OCI-LY1 (cell line): Measurements from ENCODE around the gene TYW1B.
"Not testable (repeated sequence)": the region's sequence is repeated elsewhere in the genome, so short reads cannot be mapped to it uniquely, and the experiment has no call there.

Experiments
- H2AFZ ChIP-seq: fragments of 200-600 bp; sonication (generic), shearing (Covaris generic); 2 replicates; pipeline ENCODE4 v1.6.0; 2014; ENCODE audit warnings: antibody characterized with exemption, mild to moderate bottlenecking, low read length
- H3F3A ChIP-seq: fragments of 200-600 bp; sonication (generic), shearing (Covaris generic); 2 replicates; pipeline ENCODE4 v1.6.0; 2014; ENCODE audit warnings: mild to moderate bottlenecking, antibody characterized with exemption, low read length, moderate library complexity; ENCODE audit not compliant: insufficient read depth
- H3K27ac ChIP-seq: fragments of 200-600 bp; sonication (generic); 2 replicates; pipeline ENCODE4 v1.5.1; 2014; ENCODE audit warnings: low read length, mixed run types, mild to moderate bottlenecking, low read depth; ENCODE audit not compliant: poor library complexity, severe bottlenecking
- H3K27me3 ChIP-seq: fragments of 200-600 bp; sonication (generic); 2 replicates; pipeline ENCODE4 v1.6.0; 2014; ENCODE audit warnings: antibody characterized with exemption, mild to moderate bottlenecking, low read length, moderate library complexity; ENCODE audit not compliant: insufficient read depth
- H3K36me3 ChIP-seq: fragments of 200-600 bp; sonication (generic); 2 replicates; pipeline ENCODE4 v1.6.1; 2014; ENCODE audit warnings: mild to moderate bottlenecking, antibody characterized with exemption, low read length, moderate library complexity, mixed read lengths; ENCODE audit not compliant: insufficient read depth
- H3K4me1 ChIP-seq: fragments of 200-600 bp; sonication (generic); 2 replicates; pipeline ENCODE4 v1.5.1; 2014; ENCODE audit warnings: mild to moderate bottlenecking, low read length, moderate library complexity; ENCODE audit not compliant: insufficient read depth, severe bottlenecking
- H3K4me2 ChIP-seq: fragments of 200-600 bp; sonication (generic), shearing (Covaris generic); 2 replicates; pipeline ENCODE4 v1.6.1; 2014; ENCODE audit warnings: low read length
- H3K4me3 ChIP-seq: fragments of 200-600 bp; sonication (generic); 2 replicates; pipeline ENCODE4 v1.5.1; 2014; ENCODE audit warnings: low read length, low read depth, mild to moderate bottlenecking, mixed read lengths; ENCODE audit not compliant: poor library complexity, severe bottlenecking
- H3K79me2 ChIP-seq: fragments of 200-600 bp; shearing (Covaris generic); 2 replicates; pipeline ENCODE4 v1.6.1; 2016; ENCODE audit warnings: mixed run types, low read length, mixed read lengths; ENCODE audit not compliant: insufficient read depth
- H3K9ac ChIP-seq: fragments of 200-600 bp; sonication (generic), shearing (Covaris generic); 2 replicates; pipeline ENCODE4 v1.6.1; 2014; ENCODE audit warnings: mild to moderate bottlenecking, low read length, mixed read lengths
- H3K9me2 ChIP-seq: fragments of 200-600 bp; sonication (generic), shearing (Covaris generic); 2 replicates; pipeline ENCODE4 v1.6.1; 2014; ENCODE audit warnings: low read depth, mild to moderate bottlenecking, low read length, mixed read lengths
- H3K9me3 ChIP-seq: fragments of 200-600 bp; shearing (Covaris generic); 2 replicates; pipeline ENCODE4 v1.6.1; 2014; ENCODE audit warnings: low read length, mixed read lengths
- H4K20me1 ChIP-seq: fragments of 200-600 bp; sonication (generic), shearing (Covaris generic); 2 replicates; pipeline ENCODE4 v1.6.0; 2016; ENCODE audit warnings: mild to moderate bottlenecking, low read length; ENCODE audit not compliant: insufficient read depth
- CTCF ChIP-seq: fragments of 200-600 bp; sonication (generic), shearing (Covaris generic); IDR thresholded peaks from 2 replicates; pipeline ENCODE4 v1.5.1; 2017; ENCODE audit warnings: mild to moderate bottlenecking, antibody characterized with exemption, low read length, moderate library complexity, mixed read lengths
- EZH2 ChIP-seq: fragments of 200-600 bp; sonication (generic), shearing (Covaris generic); IDR thresholded peaks from 2 replicates; pipeline ENCODE4 v1.8.0; 2017; ENCODE audit warnings: borderline replicate concordance, mixed run types, mild to moderate bottlenecking, antibody characterized with exemption, low read length, moderate library complexity, mixed read lengths

The TYW1B gene

DNA sequence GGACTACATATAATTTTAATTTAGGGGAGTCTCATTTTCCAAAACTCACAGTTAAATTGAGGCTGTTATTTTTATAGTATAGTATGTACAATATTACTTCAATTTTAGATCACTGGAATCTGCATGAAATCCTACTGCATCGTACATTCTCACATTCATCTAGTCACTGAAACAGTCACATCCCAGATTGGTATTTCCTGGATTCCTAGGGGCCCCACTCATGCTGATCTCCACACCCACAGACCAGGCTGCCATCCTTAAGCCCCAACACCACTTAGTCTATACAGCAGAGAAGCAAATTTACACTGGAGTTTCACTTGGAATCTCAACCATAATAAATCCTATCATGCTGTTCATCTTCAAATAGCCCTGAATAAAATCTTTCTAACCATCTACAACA, 26.4 kb downstream of the TYW1B start:
- peaks cover 40% of the 10 kb centered on the region for H3K36me3 ChIP-seq
- H3K27ac ChIP-seq, H3K9ac ChIP-seq, H4K20me1 ChIP-seq, H3K79me2 ChIP-seq, H3K4me2 ChIP-seq, H3K9me2 ChIP-seq, H3K9me3 ChIP-seq, H3K4me3 ChIP-seq, H3F3A ChIP-seq, H3K27me3 ChIP-seq, H2AFZ ChIP-seq, H3K4me1 ChIP-seq: not testable (repeated sequence)

DNA sequence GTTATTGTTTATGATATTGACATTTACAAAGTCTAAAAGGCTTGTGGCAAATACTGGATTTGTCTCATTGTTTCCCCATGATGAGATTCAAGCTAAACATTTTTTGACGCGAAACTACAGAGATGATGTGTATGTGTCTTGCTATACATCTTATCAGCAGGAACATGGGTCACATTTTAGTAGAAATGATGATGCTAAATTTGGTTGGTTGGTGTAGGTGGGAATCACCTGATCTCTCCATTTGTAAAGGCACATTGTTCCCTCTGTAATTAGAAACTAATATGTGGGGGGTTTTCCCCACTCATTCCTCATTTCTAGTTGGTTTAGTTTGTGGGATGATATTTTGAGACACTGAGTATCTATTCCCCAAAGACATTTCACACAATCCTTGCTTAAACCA, 32.6 kb downstream of the TYW1B start:
- not testable (repeated sequence) for H3K27me3 ChIP-seq, H3K4me1 ChIP-seq, H4K20me1 ChIP-seq, H3K27ac ChIP-seq, H3K9me3 ChIP-seq, H3K9me2 ChIP-seq, H3K4me3 ChIP-seq, H3K9ac ChIP-seq, H3K79me2 ChIP-seq, H2AFZ ChIP-seq, H3F3A ChIP-seq, H3K4me2 ChIP-seq
- peaks cover 16% of the 10 kb centered on the region for H3K36me3 ChIP-seq

DNA sequence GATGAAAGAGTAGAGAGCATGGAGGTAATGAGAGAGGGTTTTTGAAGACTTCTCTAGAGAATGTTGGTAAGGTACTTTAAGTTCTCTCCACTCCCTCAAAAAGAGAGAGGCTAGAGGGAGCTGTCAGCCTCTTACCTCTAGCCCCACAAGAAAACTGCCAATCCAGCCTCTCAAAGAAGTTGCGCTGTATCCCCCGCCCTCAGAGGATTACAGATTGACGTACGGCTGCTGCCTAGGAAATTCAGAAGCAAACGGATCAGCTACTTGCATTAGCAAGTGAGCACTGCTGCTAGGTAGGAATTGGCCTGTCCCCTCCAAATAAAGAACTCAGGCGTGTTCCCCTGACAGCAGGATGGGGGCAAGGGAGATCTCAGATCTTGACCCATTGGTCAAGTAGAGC, 34.2 kb downstream of the TYW1B start:
- no peaks in the 10 kb centered on the region for H3K27me3 ChIP-seq
- H3K4me3 ChIP-seq = no peak overlapping the region
- TF ChIP-seq EZH2 (no peak), CTCF (no peak)
- H3K27ac ChIP-seq = no peak overlapping the region
- H3K36me3 ChIP-seq = peaks cover 14% of the 10 kb centered on the region
- H3K9me2 ChIP-seq = no peaks in the 10 kb centered on the region
- no peak overlapping the region for H3K4me2 ChIP-seq
- no peak overlapping the region for H2AFZ ChIP-seq
- H3K9me3 ChIP-seq = no peaks in the 10 kb centered on the region
- H3K9ac ChIP-seq = no peak overlapping the region
- no peaks in the 10 kb centered on the region for H3K79me2 ChIP-seq
- no peaks in the 10 kb centered on the region for H3K4me1 ChIP-seq
- H3F3A ChIP-seq = no peaks in the 10 kb centered on the region; the same call in 1 of the 2 replicates
- H4K20me1 ChIP-seq = no peaks in the 10 kb centered on the region

DNA sequence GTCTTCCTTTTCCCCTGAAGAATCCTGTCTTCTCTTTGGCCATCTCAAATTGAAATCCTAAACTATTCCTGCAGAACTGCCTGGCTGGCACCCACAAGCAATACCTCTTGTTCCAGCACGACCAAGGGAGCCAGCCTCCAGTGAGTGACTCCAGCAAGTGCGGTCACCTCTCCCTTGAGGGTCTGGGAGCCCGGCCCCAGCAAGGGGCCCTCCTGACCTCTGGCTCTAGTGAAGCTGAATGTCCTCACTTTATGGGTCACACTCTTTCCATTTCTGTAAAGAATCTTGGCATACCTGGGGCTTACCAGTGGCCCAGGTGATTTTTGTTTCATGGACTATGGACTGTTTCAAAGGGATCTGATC, 37.3 kb downstream of the TYW1B start:
- H3K79me2 ChIP-seq, H3K4me3 ChIP-seq, H3K36me3 ChIP-seq, H3K9me2 ChIP-seq, H2AFZ ChIP-seq, H3F3A ChIP-seq, H3K27me3 ChIP-seq, H4K20me1 ChIP-seq, H3K9me3 ChIP-seq, H3K9ac ChIP-seq, H3K27ac ChIP-seq, H3K4me2 ChIP-seq, H3K4me1 ChIP-seq: not testable (repeated sequence)

GRCh38 chr7:72790048-72790697, 37.8 kb downstream of the TYW1B start:
- not testable (repeated sequence) for H2AFZ ChIP-seq, H4K20me1 ChIP-seq

More at GRCh38 chr7:72790048-72790697, 37.8 kb downstream of the TYW1B start:
- H3K27ac ChIP-seq, H3K4me3 ChIP-seq, H3K9me2 ChIP-seq, H3K27me3 ChIP-seq, H3F3A ChIP-seq, H3K4me1 ChIP-seq, H3K79me2 ChIP-seq, H3K4me2 ChIP-seq, H3K9ac ChIP-seq, H3K36me3 ChIP-seq, H3K9me3 ChIP-seq: not testable (repeated sequence)
